H1 (cell line): ENCODE results near the gene PPP1R7. TPM values are rescaled to one million over a fixed set of nuclear protein-coding genes. Genes with fewer than 3 reads are reported as not detected.

Experiments
- CTCF ChIA-PET: fragments of 300-600 bp; sonication (Branson Sonifier 250); formaldehyde crosslinking; loops from one replicate; lab custom pipeline; 2021; ENCODE audit not compliant: partially characterized antibody; lab: Charles Lee
- POLR2A ChIA-PET: fragments of 300-600 bp; sonication (Branson Sonifier 250); formaldehyde crosslinking; loops from one replicate; lab custom pipeline; 2021; ENCODE audit warnings: inconsistent platforms; ENCODE audit not compliant: partially characterized antibody; lab: Charles Lee
- DNase-seq, 2 experiments: peaks; one replicate each; pipeline versions ENCODE4 v3.0.0 to v3.0.0-alpha.2; 2010 to 2022; ENCODE audit warnings: low spot score in 2 of 2, low read depth in 1 of 2, mixed read lengths in 1 of 2
- FAIRE-seq: peaks from 2 replicates; lab custom pipeline; 2011; peaks lifted over from hg19 to GRCh38; lab: Jason Lieb, UNC
- H2AFZ ChIP-seq: 2 replicates; pipeline ENCODE4 v1.8.1; 2012; ENCODE audit warnings: low read length, inconsistent platforms
- H2AK5ac ChIP-seq: 2 replicates; pipeline ENCODE4 v1.6.1; 2013; ENCODE audit warnings: low read depth, low read length
- H2BK120ac ChIP-seq: replicated peaks from 2 replicates; pipeline ENCODE3; 2013; ENCODE audit warnings: low read depth, low read length, inconsistent platforms
- H2BK12ac ChIP-seq: 2 replicates; pipeline ENCODE4 v1.6.1; 2013; ENCODE audit warnings: low read depth, low read length
- H2BK15ac ChIP-seq: 2 replicates; pipeline ENCODE4 v1.6.1; 2013; ENCODE audit warnings: low read length
- H2BK20ac ChIP-seq: 2 replicates; pipeline ENCODE4 v1.6.1; 2013; ENCODE audit warnings: low read length
- H2BK5ac ChIP-seq: 2 replicates; pipeline ENCODE4 v1.6.1; 2013; ENCODE audit warnings: low read depth, low read length
- H3K14ac ChIP-seq: 2 replicates; pipeline ENCODE4 v1.6.1; 2013; ENCODE audit warnings: inconsistent platforms; ENCODE audit not compliant: insufficient read length
- H3K18ac ChIP-seq: 2 replicates; pipeline ENCODE4 v1.6.1; 2013; ENCODE audit warnings: low read length; ENCODE audit errors: extremely low read depth
- H3K23ac ChIP-seq: 2 replicates; pipeline ENCODE4 v1.6.1; 2013; ENCODE audit warnings: inconsistent platforms; ENCODE audit not compliant: insufficient read length
- H3K23me2 ChIP-seq: 2 replicates; pipeline ENCODE4 v1.6.1; 2013; ENCODE audit warnings: low read depth, low read length
- H3K27ac ChIP-seq: 2 replicates; pipeline ENCODE4 v1.6.1; 2011; ENCODE audit warnings: low read depth, low read length, inconsistent platforms
- H3K27me3 ChIP-seq, 4 experiments: replicated peaks in 1 of 4; 1 replicate in 1 of 4; 2 replicates in 3 of 4; pipeline versions ENCODE4 v1.6.1 to v1.8.1; 2011 to 2013; ENCODE audit warnings: low read length in 3 of 4, mild to moderate bottlenecking in 3 of 4, inconsistent platforms in 2 of 4, mixed read lengths in 2 of 4, moderate library complexity in 1 of 4; ENCODE audit not compliant: control insufficient read depth in 3 of 4, insufficient read depth in 3 of 4; ENCODE audit errors: extremely low read depth in 1 of 4
- H3K36me3 ChIP-seq, 4 experiments: 2 replicates each; pipeline versions ENCODE4 v1.6.1 to v1.8.1; 2011 to 2013; ENCODE audit warnings: mild to moderate bottlenecking in 4 of 4, low read length in 3 of 4, moderate library complexity in 2 of 4, control low read depth in 1 of 4, inconsistent platforms in 1 of 4; ENCODE audit not compliant: insufficient read depth in 4 of 4, control insufficient read depth in 2 of 4
- H3K4ac ChIP-seq: replicated peaks from 2 replicates; pipeline ENCODE3; 2013; ENCODE audit warnings: low read length, low read depth, mixed read lengths, inconsistent platforms; ENCODE audit not compliant: insufficient read length
- H3K4me1 ChIP-seq, 4 experiments: replicated peaks in 1 of 4; 1 replicate in 1 of 4; 2 replicates in 3 of 4; pipeline versions ENCODE4 v1.6.1 to v1.8.1; 2011 to 2013; ENCODE audit warnings: low read length in 3 of 4, inconsistent platforms in 2 of 4, mixed read lengths in 1 of 4; ENCODE audit not compliant: insufficient read depth in 4 of 4, control insufficient read depth in 3 of 4
- H3K4me2 ChIP-seq, 2 experiments: 2 replicates each; pipeline versions ENCODE4 v1.6.1 to v1.8.1; 2011 to 2013; ENCODE audit warnings: low read depth in 2 of 2, low read length in 2 of 2, control low read depth in 1 of 2, inconsistent platforms in 1 of 2, mild to moderate bottlenecking in 1 of 2; ENCODE audit not compliant: insufficient read depth in 1 of 2
- H3K4me3 ChIP-seq, 4 experiments: fragments of 200-600, 300-600 bp in 1 of 4; sonication (generic), shearing (Covaris generic), sonication (Bioruptor Twin) in 1 of 4; 2 replicates each; pipeline versions ENCODE4 v1.5.1 to v1.8.1; 2011 to 2016; ENCODE audit warnings: low read length in 4 of 4, low read depth in 3 of 4, control low read depth in 2 of 4, inconsistent platforms in 2 of 4, mild to moderate bottlenecking in 2 of 4, mixed read lengths in 1 of 4, moderate library complexity in 1 of 4; ENCODE audit not compliant: insufficient read depth in 2 of 4; ENCODE audit errors: extremely low read depth in 1 of 4
- H3K56ac ChIP-seq: replicated peaks from 2 replicates; pipeline ENCODE3; 2013; ENCODE audit warnings: low read depth, mild to moderate bottlenecking, mixed read lengths, low read length, inconsistent platforms; ENCODE audit not compliant: insufficient read length
- H3K79me1 ChIP-seq: 2 replicates; pipeline ENCODE4 v1.6.1; 2013; ENCODE audit warnings: low read depth, low read length, control low read depth
- H3K79me2 ChIP-seq, 2 experiments: 2 replicates each; pipeline versions ENCODE4 v1.6.1 to v1.8.1; 2012 to 2013; ENCODE audit warnings: low read length in 2 of 2, mild to moderate bottlenecking in 2 of 2, inconsistent platforms in 1 of 2; ENCODE audit not compliant: insufficient read depth in 2 of 2, control insufficient read depth in 1 of 2
- H3K9ac ChIP-seq, 4 experiments: replicated peaks in 1 of 4; 1 replicate in 1 of 4; 2 replicates in 3 of 4; pipeline versions ENCODE4 v1.6.1 to v1.8.1; 2011 to 2013; ENCODE audit warnings: low read depth in 3 of 4, low read length in 3 of 4, control low read depth in 2 of 4, mild to moderate bottlenecking in 2 of 4, moderate library complexity in 2 of 4, inconsistent platforms in 1 of 4; ENCODE audit errors: extremely low read depth in 1 of 4
- H3K9me3 ChIP-seq, 2 experiments: 2 replicates each; pipeline versions ENCODE4 v1.6.1 to v1.8.1; 2012 to 2013; ENCODE audit warnings: mild to moderate bottlenecking in 2 of 2, moderate library complexity in 2 of 2, control low read depth in 1 of 2, inconsistent platforms in 1 of 2, low read depth in 1 of 2, low read length in 1 of 2, mixed read lengths in 1 of 2; ENCODE audit not compliant: insufficient read depth in 2 of 2
- H4K20me1 ChIP-seq, 2 experiments: replicated peaks in 1 of 2; 2 replicates each; pipeline versions ENCODE3 to v1.8.1; 2011 to 2013; ENCODE audit warnings: inconsistent platforms in 2 of 2, low read length in 2 of 2, mild to moderate bottlenecking in 1 of 2; ENCODE audit not compliant: insufficient read depth in 2 of 2, control insufficient read depth in 1 of 2
- H4K5ac ChIP-seq: 2 replicates; pipeline ENCODE4 v1.6.1; 2013; ENCODE audit warnings: low read length, low read depth, mixed read lengths, inconsistent platforms; ENCODE audit not compliant: insufficient read length
- H4K8ac ChIP-seq: 2 replicates; pipeline ENCODE4 v1.8.0; 2013; ENCODE audit warnings: mild to moderate bottlenecking, moderate library complexity, low read length, inconsistent platforms; ENCODE audit not compliant: insufficient read depth; ENCODE audit errors: extremely low read depth
- H4K91ac ChIP-seq: replicated peaks from 2 replicates; pipeline ENCODE3; 2013; ENCODE audit warnings: low read length, mixed read lengths, inconsistent platforms; ENCODE audit not compliant: insufficient read length
- CHD2 ChIP-seq: IDR thresholded peaks from 2 replicates; pipeline ENCODE4 v1.6.1; 2012; ENCODE audit warnings: low read length, improper control_type of control experiment
- CREB1 ChIP-seq: IDR thresholded peaks from 2 replicates; pipeline ENCODE4 v1.6.1; 2012; ENCODE audit warnings: inconsistent platforms
- CTBP2 ChIP-seq: IDR thresholded peaks from 2 replicates; pipeline ENCODE4 v1.7.0; 2011; ENCODE audit warnings: borderline replicate concordance, mild to moderate bottlenecking, moderate library complexity, mixed read lengths, low read length; ENCODE audit not compliant: insufficient read depth, insufficient read length
- EZH2 ChIP-seq: fragments of 200-600 bp; sonication (generic); IDR thresholded peaks from 2 replicates; pipeline ENCODE4 v1.7.1; 2012; ENCODE audit warnings: low read depth, mild to moderate bottlenecking, moderate library complexity, low read length, inconsistent platforms; ENCODE audit not compliant: severe bottlenecking
- GTF2F1 ChIP-seq: IDR thresholded peaks from 2 replicates; pipeline ENCODE4 v1.6.1; 2012; ENCODE audit warnings: low read depth, low read length, improper control_type of control experiment, borderline replicate concordance
- JUN ChIP-seq: IDR thresholded peaks from 2 replicates; pipeline ENCODE4 v1.6.1; 2011; ENCODE audit warnings: low read depth, mild to moderate bottlenecking, improper control_type of control experiment, low read length
- JUND ChIP-seq: IDR thresholded peaks from 2 replicates; pipeline ENCODE4 v1.6.1; 2011; ENCODE audit warnings: mild to moderate bottlenecking, improper control_type of control experiment, low read length
- NANOG ChIP-seq: IDR thresholded peaks from 2 replicates; pipeline ENCODE4 v1.6.1; 2011; ENCODE audit warnings: low read length, low read depth, mild to moderate bottlenecking, inconsistent platforms; ENCODE audit not compliant: insufficient read depth, poor library complexity, severe bottlenecking
- POU5F1 ChIP-seq: IDR thresholded peaks from 2 replicates; pipeline ENCODE4 v1.6.1; 2011; ENCODE audit warnings: low read depth, mild to moderate bottlenecking, low read length, moderate library complexity
- RNF2 ChIP-seq: fragments of 200-900, 300-1000 bp; sonication (generic); IDR thresholded peaks from 2 replicates; pipeline ENCODE4 v1.7.1; 2016; ENCODE audit warnings: borderline replicate concordance, low read depth, mild to moderate bottlenecking, antibody characterized with exemption, low read length; ENCODE audit not compliant: poor library complexity, severe bottlenecking; ENCODE audit errors: missing control alignments
- SAP30 ChIP-seq: fragments of 300-600 bp; sonication (generic); IDR thresholded peaks from 2 replicates; pipeline ENCODE4 v1.7.1; 2012; ENCODE audit warnings: low read length, moderate library complexity, mild to moderate bottlenecking, inconsistent platforms; ENCODE audit not compliant: insufficient read depth, insufficient replicate concordance
- SRF ChIP-seq: IDR thresholded peaks from 2 replicates; pipeline ENCODE4 v1.6.1; 2011; ENCODE audit warnings: mild to moderate bottlenecking, low read depth, low read length, moderate library complexity
- SUZ12 ChIP-seq: fragments of 200-600 bp; sonication (generic); IDR thresholded peaks from 2 replicates; pipeline ENCODE4 v1.6.1; 2012; ENCODE audit warnings: mild to moderate bottlenecking, inconsistent platforms, low read length, moderate library complexity, mixed read lengths
- ZNF274 ChIP-seq: IDR thresholded peaks from 2 replicates; pipeline ENCODE4 v1.7.0; 2012; ENCODE audit warnings: low read length, borderline replicate concordance; ENCODE audit errors: extremely low read depth
- WGBS, 2 experiments: shearing (Covaris generic) in 1 of 2; methylation state at CpG; one replicate each; pipeline versions ENCODE4 v1.1.6 to v1.1.7; 2013 to 2015; ENCODE audit warnings: low lambda C conversion rate in 2 of 2, mixed read lengths in 2 of 2, inconsistent platforms in 1 of 2, low coverage in 1 of 2, missing lambda C conversion rate in 1 of 2; ENCODE audit not compliant: insufficient replicate concordance in 2 of 2, insufficient coverage in 1 of 2, insufficient read length in 1 of 2; ENCODE audit errors: extremely low coverage in 1 of 2, missing lambda C conversion rate in 1 of 2; 5-methylcytosine and 5-hydroxymethylcytosine counted together
- polyA plus RNA-seq, 7 experiments: library from polyadenylated mRNA; depleted of rRNA in 3 of 7; stranded (reverse) in 5 of 7; unstranded in 2 of 7; fragments of >200 nt in 5 of 7; fragments of 200-250 nt in 2 of 7; gene quantifications; 1 replicate in 5 of 7; 2 replicates in 1 of 7; 4 replicates in 1 of 7; pipeline versions ENCODE4 v1.2.1 to v1.2.3, GENCODE V29; 2011 to 2013; ENCODE audit warnings: missing spikeins in 2 of 7, mixed read lengths in 2 of 7
- total RNA-seq: library from RNA; stranded (reverse); fragmentation: NEBNext Ultra II Directional; extraction: Animal tissue kit (Norgen Biotek cat#: 25700); gene quantifications from 2 replicates; pipeline ENCODE4 v1.2.1, GENCODE V29; 2021

PPP1R7 gene
- total and polyA plus RNA-seq, 2 of the 8 experiments (the other 6 are each of a cell fraction or from before 2014, with no cell fraction given): 22.2 to 64.0 TPM

DNA sequence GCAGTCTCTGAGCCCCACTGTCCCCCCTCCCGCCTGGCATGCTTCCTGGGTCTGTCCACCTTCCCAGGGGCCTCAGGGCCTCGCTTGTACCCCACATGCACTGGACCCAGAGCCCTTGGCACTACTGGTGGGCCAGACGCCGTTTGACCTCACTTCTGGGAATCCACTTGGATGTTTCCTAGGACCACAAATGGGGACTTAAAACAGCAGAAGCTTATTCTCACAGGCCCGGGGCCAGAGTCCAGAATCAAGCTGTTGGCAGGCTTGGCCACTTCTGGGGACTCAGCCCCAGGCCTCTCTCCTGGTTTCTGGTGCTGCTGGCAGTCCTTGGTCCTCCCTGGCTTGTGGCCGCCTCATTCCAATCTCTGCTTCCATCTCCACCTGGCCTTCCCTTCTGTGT is 57.8 kb downstream of the PPP1R7 start:
- Histone ChIP-seq H4K91ac (no peak overlapping the region), H4K5ac (no peak overlapping the region), H2BK15ac (no peak overlapping the region), H2BK20ac (no peak overlapping the region), H3K4me1 (peaks cover 0 to 2% (median 0%) of the 10 kb centered on the region in 4 experiments; a peak in 1 of 7 replicates), H3K23me2 (no peaks in the 10 kb centered on the region), H2AFZ (no peak overlapping the region), H2BK120ac (no peak overlapping the region), H2BK12ac (no peak overlapping the region), H3K18ac (no peak overlapping the region), H3K56ac (no peak overlapping the region), H3K14ac (no peak overlapping the region), H3K27ac (no peak overlapping the region), H3K27me3 (no peaks in the 10 kb centered on the region), H4K8ac (no peak overlapping the region), H3K9ac (no peak overlapping the region), H2BK5ac (no peak overlapping the region), H3K4me2 (no peak overlapping the region), H3K79me1 (no peaks in the 10 kb centered on the region), H3K4ac (no peak overlapping the region), H2AK5ac (no peak overlapping the region), H3K36me3 (no peaks in the 10 kb centered on the region), H3K79me2 (no peaks in the 10 kb centered on the region), H3K9me3 (no peaks in the 10 kb centered on the region), H4K20me1 (no peaks in the 10 kb centered on the region), H3K23ac (no peak overlapping the region), H3K4me3 (no peak overlapping the region)
- CTCF ChIA-PET: interaction anchor here (0.8 to 2.0 kb wide), 2 partner anchors 9 to 21 kb away, joined by 3 to 6 read pairs; no protein-coding TSS in a partner anchor
- 90% methylated on average over 6 of the region's 6 CpGs; no CpG with 5 or more reads in 1 of the 2 experiments for WGBS, 2 experiments
- FAIRE-seq (no peak), DNase-seq (no peak)
- POLR2A ChIA-PET: interaction anchor here (0.9 to 1.4 kb wide), 3 partner anchors 8 to 20 kb away, joined by 3 to 5 read pairs (median 4); partner anchors contain the start of gene ANO7
- TF ChIP-seq CTBP2 (no peak), EZH2 (no peak), CHD2 (no peak), ZNF274 (no peak), JUND (no peak), CREB1 (no peak), GTF2F1 (no peak), SAP30 (no peak), JUN (no peak), RNF2 (no peak), SRF (no peak), POU5F1 (no peak), NANOG (no peak), SUZ12 (no peak)
